GM18498 (cell line): ENCODE data around the gene ZNF436.
A peak's percentile ranks its signal among the peaks of the same experiment; 100 is the strongest.

ENCODE experiments used
- ATAC-seq: cut with Tn5 transposase; IDR thresholded peaks from one replicate; pipeline ENCODE4 v1.9.1; 2021; ENCODE audit warnings: mild to moderate bottlenecking, moderate library complexity; ENCODE audit not compliant: unreplicated experiment

The ZNF436 gene

DNA sequence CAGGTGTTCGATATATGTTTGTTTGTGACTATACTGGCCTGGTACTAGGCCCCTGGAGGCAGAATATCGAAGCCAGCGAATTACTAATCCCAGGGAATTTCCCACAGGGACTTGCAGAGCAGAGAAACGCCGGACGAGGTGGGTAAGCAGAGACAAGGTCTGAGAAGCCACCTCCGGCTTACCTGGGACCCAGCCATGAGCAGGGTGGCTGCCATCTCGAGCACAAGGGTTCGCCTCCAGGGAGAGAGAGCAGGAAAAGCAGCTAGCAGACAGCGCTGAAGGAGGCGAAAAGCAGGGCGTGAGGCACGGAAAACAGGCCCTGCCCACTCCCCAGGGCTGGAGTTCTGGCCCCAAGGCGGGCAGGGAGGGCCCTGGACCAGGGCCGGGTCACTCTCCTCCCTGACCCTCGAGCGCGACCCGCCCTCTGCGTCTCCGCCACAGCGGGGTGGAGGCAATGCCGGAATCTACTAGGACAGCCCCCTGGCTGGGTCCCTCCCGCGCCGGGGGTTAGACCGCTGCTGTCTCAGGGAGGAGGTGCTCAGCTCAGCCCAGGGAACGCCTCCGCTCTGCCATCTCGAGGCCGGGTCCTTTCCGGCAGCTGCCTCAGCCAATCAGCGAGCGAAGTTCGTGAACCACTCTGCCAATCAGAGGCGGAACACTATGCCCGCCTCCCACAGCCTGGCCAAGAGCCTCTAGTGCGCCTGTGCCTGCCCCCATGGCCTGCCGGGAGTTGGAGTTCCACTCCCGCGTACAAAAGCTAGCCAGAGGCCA lies 1.7 kb downstream of the ZNF436 start:
- ATAC-seq = peak; percentile 91

DNA sequence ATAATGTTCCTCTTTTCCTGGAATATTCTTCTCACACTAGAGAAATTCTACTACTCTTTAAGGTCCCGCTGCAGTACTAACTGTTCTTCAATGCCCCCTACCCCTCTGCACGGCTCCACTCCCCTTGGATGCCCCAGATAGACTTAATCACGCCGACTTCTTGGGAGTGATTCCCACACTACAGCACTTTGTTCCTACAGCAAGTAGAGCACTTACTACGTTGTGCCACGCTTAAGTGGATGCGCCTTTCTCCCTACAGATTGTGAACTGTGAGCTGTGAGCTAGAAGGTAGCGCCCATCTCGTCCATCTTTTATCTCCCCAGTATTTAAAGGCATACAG lies 2.2 kb downstream of the ZNF436 start:
- ATAC-seq = no peak

DNA sequence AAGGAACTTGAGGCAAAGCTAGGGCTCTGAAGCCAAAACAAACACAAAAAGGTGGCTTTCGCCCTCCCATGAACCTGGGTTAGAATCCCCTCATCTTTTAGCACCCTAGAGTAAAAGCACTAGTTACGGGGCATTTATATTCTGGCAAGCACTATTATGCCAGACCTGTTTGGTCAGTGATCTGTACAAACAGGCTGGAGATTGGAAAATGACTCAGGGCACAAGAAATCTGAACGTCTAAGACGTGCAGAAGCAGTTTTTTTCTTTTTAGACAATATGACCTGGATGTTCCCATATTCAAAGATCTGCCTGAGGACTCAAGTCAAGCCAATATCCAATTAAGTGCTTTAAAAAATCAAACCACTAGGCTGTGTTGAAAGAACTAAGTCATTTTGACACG lies 3.0 kb downstream of the ZNF436 start:
- ATAC-seq = no peak

DNA sequence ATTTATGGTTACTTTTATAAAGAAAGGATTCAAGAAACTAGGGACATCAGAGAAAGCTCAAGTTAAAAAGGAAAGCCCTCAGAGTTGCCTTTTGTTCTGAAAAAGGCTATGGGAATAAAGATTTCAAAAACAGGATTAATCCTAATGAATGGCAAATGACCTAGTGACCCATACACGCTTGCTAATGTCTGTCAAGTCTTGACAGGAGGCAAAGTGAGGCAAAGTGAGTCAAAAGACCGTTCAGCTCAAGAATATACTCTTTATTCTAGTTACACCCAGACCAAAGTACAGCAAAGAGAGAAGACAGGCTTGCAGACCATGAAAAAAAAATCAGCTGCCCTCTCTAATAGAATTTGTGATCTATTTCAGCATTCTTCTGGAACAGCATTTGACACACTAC lies 3.5 kb downstream of the ZNF436 start:
- ATAC-seq = no peak

DNA sequence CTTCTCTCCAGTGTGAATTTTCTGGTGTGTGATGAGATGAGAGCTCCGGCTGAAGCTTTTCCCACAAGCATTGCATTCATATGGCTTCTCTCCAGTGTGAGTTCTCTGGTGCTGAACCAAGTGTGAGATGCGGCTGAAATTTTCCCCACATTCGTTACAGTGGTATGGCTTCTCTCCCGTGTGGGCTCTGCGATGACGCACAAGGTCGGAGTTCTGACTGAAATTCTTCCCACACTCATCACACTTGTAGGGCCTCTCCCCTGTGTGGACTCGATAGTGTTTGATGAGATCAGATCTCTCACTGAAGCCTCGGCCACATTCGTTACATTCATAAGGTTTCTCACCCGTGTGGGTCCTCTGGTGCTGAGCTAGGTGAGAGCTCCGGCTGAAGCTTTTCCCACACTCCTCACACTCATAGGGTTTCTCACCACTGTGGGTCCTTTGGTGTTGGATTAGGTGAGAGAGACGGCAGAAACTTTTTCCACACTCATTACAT lies 7.4 kb downstream of the ZNF436 start:
- ATAC-seq = no peak

DNA sequence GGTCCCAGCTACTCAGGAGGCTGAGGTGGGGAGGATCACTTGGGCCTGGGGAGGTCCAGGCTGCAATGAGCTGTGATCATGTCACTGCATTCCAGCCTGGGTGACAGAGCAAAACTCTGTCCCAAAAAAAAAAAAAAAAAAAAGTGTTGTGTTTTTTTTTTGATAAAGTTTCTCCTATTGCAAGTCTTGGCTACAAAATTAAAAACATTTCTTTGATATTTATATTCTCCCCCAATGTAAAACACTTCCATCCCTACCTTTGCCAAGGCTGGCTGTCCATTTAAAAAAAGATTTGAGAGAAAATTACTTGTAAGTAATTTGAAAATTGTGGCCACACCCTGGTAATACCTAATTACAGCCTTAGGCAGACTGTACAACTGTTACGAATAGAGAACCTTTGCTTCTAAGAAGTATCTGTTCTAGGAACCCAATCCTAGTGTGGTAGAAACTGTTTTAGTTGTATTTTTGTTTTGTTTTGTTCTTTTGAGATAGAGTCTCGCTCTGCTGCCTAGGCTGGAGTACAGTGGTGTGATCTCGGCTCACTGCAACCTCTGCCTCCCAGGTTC lies 11.2 kb downstream of the ZNF436 start:
- no peak for ATAC-seq

DNA sequence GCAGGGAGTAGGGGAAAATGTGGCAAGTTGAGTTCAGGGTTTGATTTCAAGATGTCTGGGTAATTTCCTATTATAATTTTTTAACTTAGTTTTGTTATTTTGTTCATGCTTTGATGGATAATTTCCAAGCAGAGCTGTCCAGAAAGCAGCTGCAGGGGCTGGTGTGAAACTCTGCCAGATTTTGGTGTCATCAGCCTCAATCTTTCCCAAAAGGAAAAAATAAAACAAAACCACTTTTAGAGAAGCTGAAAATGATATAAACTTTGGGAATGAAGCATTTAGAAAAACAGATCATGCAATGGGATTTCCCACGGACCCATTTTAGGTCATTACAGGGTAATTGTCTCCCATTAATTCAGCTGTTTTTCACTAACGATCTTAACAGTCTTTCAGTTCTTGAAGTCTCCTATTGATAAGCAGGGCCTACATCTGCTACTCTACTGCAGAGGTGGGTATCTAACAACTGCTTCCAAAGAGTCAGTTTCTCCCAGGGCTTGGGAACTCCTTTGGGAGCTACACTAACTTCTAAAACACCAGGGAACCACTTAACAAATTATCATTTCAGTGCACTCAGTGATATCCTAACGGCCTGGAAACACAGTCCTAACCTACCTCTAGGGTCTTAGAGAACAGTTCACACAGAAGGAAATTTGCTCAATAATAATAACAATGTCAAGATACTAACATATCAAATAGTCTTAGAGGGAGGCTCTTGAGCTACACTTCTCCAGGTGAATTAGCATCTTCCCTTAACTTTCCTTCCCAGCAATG lies 12.3 kb downstream of the ZNF436 start:
- no peak for ATAC-seq

DNA sequence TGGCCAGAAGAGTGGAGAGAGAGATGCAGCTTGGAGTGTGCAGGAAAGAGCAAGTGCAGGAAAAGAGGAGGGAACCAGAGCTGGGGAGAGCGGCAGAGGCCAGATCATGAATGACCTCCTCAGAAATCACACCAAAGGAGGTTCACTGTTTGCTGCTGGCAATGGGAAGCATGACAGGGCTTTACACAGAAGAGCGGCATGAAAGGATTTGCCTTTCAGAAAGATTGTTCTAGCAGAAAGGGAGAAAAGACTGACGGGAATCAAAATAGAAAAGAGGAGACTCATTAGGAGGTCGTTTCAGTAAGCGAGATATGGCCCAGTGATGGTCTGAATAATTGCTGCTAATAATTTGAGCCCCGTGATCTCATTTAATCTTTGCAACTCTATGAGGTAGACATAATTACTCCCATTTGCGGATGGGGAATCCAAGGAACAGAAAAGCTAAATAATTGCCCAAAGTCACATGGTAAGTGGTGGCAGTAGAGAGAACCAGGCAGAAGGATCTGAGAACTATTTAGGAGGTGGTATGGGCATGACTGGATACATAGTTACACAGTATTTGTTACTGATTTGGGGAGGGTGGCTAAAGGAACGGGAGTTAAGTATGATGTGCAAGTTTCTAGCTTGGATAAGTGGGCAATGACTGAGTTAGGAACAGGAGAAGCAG lies 13.0 kb downstream of the ZNF436 start:
- ATAC-seq = no peak

DNA sequence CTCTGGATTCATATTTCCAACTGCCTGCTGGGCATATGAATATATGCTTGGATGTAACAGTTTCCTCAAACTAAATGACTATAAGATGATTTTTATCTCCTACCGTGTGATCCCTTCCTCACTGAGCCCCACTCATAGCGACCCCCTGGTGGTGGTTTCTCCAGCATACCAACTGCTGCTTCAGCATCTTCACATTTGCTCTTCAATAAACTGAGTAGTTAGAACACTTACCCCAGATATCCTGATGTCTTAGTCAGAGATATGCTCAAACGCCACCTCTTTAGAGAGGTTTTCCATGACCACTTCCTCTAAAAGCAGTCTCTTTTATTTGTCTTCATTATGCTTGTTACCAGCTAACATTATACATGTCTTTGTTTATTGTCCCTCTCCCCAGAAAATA lies 15.4 kb downstream of the ZNF436 start:
- no peak for ATAC-seq

DNA sequence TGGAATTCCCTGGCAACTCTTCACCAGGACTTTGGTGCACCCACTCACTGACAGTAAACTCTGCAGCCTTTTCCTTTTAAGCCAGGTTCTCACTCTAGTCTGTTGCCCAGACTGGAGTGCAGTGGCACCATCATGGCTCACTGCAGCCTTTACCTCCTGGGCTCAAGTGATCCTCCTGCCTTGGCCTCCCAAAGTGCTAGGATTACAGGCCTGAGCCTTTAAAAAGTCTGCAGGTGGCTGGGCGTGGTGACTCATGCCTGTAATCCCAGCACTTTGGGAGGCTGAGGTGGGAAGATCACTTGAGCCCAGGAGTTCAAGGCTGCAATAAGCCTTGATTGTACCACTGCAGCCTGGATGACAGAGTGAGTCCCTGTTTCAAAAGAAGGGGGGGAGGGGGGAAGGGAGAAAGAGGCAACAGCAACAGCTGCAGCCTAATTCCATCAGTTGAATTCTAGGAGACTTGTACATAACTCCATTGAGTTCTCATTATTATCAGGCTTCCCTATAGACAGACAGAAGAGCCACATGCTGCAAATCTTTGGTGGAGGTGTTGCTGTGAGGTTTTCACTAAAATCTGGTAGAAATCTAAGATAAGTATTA lies 17.4 kb downstream of the ZNF436 start:
- ATAC-seq = no peak

DNA sequence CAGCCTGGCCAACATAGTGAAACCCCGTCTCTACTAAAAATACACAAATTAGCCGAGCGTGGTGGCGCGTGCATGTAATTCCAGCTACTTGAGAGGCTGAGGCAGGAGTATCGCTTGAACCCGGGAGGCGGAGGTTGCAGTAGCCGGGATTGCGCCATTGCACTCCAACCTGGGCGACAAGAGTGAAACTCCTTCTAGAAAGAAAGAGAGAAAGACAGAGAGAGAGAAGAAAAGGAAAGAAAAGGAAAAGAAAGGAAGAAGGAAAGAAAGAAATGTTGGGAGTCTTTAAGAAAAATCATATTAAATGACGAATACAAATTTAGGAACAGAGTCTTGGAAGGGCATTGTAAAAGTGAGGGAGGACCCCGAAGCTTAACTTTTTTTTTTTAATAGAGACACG lies 23.7 kb downstream of the ZNF436 start:
- no peak for ATAC-seq

DNA sequence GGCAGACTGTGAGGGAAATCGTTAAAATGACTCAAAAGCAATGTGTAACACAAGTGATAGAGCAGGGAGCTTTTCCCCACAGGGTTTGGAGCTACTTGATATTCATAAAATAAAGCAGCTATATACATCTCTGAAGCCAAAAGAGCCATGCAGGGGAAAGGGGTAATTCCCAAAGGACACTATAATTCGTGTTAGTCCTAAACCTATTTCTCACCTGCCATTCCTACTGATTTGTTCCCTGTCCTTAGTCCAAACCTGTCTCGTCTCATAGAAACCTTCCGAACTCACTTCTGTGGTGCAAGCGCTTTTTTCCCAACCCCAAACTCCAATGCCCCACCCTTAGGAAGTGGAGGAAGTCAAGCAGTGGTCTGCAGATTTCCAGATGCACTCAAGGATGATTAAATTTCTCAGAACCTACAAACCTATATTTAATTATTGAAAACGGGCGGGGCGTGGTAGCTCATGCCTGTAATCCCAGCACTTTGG lies 24.6 kb downstream of the ZNF436 start:
- no peak for ATAC-seq

DNA sequence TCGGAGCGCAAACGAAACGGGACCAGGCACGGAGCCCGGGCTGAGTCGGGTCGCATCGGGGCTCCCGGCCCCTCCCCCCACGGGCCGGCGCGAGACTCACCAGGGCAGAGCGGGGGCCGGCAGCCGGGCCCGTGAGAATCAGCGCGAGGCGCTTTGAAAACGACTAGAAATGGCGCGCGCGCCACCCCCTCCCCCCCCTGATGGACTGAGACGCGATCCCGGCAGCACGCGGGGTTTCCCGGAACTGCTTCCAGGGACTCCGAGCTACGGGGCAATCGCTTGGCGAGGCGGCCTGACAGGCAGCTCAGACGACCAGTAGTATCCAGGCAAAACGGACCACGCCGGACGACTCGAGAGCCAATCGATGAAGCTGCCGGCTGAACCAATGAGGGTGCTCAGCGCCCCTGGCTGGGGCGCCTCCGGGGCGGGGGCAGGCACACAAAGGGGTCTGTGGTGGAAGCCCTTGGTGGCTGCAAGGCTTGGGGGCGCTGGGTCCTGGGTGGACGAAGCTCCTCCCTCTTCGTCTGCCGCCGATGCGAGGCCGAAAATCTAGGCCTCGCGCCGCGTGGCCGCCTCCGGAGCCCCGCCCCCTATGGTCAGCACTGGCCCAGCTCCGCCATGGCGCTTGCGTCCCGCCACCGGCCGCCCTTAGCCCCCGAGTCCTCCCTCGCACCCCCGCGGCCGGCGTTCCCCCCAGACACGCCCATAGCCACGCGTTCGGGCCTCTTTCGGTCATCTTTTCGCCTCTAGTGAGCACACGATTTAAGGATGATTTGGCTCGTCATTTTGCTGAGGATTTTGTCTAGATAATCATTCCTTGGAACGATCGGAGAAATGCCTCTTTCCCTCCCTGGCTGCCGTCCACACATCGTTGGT lies 25.3 kb downstream of the ZNF436 start, which contains the start of gene HNRNPR:
HNRNPR (minus strand) TSS at position 174 of the 876 bp plus-strand sequence. CDS start 3,276 bp downstream, outside the sequence.
- peak; percentile 94 for ATAC-seq

DNA sequence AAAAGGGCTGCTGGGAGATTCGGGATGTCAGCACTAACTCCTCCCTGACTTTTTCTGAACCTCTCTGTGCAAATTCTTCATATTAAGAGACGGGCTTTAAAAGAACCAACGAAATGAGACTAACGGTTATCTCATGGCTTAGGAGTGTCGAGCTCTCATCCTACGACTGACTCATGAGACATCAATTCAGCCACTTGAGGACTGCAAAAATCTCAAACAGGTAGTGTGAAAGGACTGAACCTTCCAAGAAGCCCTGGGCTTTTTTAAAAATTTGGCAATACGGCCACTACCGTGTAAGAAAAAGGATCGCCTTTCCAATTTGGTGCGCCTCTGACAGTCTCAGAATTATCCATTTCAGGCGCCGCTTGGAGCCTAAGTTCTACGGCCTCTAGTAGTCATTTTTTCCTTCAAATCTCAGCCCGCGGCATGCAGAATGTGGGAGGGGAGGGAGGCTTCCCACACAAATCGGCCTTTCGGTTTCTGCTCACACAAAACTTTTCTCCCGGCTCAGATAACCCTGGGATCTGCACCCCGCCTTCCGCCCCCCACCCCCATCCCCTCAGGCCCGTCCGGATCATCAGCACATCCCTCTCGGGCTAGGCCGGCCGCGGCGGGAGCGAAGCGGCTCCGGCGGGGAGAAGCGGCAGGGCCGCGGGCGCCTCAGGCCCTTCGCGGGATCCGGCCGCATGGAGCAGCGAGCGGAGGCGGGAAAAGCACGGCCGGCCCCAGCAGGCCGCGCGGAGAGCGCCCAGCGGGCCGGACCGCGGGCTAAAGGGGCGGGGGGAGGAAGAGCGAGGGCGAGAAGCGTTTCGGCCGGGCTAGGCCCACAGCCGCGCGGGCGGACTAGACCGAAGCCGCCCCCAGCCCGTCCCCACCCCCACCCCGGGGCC lies 26.2 kb downstream of the ZNF436 start:
- ATAC-seq = peak; percentile 16

DNA sequence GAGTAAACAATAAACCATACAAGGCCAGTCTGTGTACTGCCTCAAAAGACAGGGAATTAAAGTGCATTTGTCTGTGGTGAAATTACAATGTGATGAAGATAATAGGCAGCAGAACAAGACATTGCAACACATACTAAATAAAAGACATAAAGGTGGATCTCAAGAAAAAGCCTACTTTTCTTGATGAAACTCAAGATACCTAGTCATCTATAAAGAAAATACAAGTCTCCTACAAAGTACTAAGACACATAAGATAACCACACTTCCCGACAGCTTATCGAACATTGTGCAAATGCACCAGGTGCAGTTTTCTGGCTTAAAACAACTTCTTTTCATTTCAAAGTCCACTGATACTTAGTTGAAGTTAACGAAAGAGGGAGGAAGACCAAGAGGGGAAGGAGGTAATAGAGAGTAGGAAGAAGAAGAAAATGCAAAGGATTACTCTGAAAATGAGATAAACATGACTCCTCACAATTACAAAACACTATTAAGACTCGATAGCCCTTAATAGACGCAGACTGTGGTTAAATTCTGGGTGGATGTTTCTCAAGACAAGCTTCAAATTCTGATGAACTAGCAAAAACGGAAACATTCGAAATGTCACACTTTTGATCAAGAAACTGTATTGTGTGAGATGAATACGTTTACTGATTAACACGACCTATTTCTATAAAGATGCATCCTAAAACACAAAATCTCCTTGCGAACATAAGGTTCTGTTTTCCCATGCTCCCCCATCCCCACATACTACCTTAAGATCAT lies 27.5 kb downstream of the ZNF436 start:
- no peak for ATAC-seq

DNA sequence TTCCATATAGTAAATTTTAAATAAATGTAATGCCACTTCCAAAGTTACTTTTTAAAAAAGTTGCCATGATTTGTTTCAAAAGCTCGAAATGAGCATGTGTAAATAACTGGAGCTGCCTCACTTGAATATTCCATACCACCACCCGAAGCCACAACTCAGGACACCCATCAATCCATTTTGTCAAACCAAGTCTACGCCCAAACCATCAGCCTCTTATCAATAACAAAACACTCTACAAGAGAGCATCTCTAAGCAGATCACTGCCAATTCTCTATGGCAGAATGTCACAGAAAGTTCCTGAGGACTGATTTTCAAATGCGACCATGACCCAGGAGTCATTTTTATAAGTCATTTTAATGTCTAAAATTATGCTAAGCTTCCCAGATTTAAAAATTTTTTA lies 30.0 kb downstream of the ZNF436 start:
- no peak for ATAC-seq

DNA sequence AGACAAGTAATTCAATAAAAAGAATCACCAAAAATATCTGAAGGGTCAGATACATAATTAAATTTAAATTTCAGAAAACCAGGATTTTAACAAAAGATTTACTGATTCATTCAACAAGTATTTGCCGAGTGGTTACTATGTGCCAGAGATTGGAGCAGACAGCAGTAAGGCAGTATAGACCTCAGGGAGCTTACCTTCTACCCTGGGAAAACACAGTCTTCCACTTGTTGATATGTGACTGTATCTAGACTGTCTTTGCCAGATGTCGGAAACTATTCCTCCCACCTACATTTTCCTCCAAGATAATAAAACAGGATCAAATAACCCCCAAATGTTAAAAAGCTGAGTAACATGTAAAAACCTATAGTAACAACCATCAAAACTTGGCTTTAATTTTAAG lies 31.8 kb downstream of the ZNF436 start:
- no peak for ATAC-seq

DNA sequence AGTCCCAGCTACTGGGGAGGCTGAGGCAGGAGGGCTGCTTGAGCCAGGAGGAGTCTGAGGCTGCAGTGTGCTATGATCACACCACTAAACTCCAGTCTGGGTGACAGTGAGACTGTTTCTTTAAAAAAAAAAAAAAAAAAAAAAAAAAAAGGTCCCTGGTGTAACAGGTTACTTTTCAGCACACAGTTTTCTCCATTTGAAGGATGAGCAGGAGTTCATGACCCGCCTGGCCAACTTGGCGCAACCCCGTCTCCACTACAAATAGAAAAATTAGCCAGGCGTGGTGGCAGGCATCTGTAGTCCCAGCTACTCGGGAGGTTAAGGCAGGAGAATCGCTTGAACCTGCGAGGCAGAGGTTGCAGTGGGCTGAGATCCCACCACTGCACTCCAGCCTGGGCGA lies 37.9 kb downstream of the ZNF436 start:
- ATAC-seq = no peak
